SH-SY5Y (cell line): ENCODE data around the gene TPX2.

Experiments used
- GATA2 ChIP-seq: IDR thresholded peaks from 2 replicates; pipeline ENCODE4 v1.6.1; 2011; ENCODE audit warnings: mild to moderate bottlenecking, low read depth, low read length
- GATA3 ChIP-seq: IDR thresholded peaks from 2 replicates; pipeline ENCODE4 v1.6.1; 2011; ENCODE audit warnings: low read depth, mild to moderate bottlenecking, low read length, moderate library complexity

DNA sequence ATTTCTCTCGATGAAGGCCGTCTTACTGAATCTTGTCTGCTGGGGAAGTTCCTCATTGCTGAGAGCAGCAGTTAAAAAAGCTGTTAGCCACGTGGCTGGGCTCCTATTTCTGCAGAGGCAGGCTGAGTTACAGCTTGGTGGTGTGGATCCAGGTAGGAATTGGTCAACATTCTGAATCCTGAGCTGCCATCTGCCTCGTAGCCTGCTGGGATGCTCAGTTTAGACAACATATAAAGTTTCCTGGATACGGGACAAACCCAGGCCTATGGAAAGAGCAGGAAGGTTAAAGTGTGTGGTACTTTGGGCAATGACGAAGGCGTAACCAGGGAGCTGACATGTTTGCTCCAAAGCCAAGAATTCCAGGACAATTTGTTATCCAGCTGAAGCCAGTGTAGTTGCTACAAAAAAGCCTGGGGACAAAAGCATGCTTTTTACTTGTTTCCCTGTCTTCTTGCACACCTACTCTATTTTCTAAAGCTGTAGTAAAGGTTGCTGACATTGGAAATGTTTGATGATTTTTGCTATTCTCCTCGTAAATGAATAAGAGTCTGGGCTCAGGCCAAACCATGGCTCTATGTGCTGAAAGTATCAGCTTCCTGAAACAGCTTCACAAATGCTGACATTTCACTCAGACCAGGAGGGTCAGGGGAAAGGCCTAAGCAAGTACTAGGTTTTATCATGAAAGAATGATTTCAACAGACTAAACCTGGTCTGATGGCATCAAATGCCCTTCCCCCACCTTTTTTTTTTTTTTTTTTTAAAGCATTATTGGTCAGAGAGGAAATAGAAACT lies 67.7 kb downstream of the TPX2 start:
- TF ChIP-seq GATA2: no peak
- no peak for TF ChIP-seq GATA3
